GM06990 (cell line): ENCODE results near the gene EXOC2.

Source experiments
- DNase-seq: peaks from one replicate; pipeline ENCODE4 v3.0.0-alpha.2; 2011; ENCODE audit not compliant: insufficient read length; ENCODE audit errors: extremely low read depth
- H3K27me3 ChIP-seq: replicated peaks from 2 replicates; pipeline ENCODE4 v1.6.0; 2011; ENCODE audit warnings: low read length; ENCODE audit not compliant: control insufficient read depth, insufficient read depth
- H3K36me3 ChIP-seq: 2 replicates; pipeline ENCODE4 v1.5.1; 2011; ENCODE audit warnings: low read length; ENCODE audit not compliant: control insufficient read depth, insufficient read depth
- H3K4me3 ChIP-seq: replicated peaks from 2 replicates; pipeline ENCODE4 v1.5.1; 2011; ENCODE audit warnings: low read depth, mild to moderate bottlenecking, control low read depth, low read length
- CTCF ChIP-seq: IDR thresholded peaks from 2 replicates; pipeline ENCODE4 v1.5.1; 2011; ENCODE audit warnings: low read length, control low read depth, mild to moderate bottlenecking, inconsistent platforms; ENCODE audit not compliant: insufficient read depth, poor library complexity, severe bottlenecking

The EXOC2 gene

DNA sequence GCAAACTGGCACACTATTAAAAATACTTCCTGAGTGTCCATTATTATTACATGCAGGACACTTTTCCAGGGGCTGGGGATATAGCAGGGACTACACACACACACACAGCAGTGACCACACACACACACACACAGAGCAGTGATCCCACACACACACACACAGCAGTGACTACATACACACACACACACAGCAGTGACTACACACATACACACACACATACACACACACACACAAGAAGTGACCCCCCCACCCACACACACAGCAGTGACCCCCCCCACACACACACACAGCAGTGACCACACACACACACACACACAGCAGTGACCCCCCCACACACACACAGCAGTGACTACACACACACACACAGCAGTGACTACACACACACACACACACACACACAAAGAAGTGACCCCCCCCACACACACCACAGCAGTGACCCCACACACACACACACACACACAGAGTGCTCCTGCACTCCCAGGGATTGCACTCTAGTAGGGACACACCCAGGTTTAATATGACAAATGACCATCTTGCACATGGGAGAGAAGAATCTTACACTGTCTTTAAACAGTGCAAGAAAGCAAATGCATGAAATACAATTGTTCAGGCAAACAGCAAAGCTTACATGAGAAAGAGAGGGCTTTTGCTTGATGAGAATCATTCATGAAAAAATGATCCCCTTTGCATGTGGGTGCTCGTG lies 185.9 kb downstream of the EXOC2 start:
- no peak for TF ChIP-seq CTCF
- Histone ChIP-seq H3K4me3 (no peak overlapping the region), H3K36me3 (no peaks in the 10 kb centered on the region), H3K27me3 (no peaks in the 10 kb centered on the region)
- no peak for DNase-seq

DNA sequence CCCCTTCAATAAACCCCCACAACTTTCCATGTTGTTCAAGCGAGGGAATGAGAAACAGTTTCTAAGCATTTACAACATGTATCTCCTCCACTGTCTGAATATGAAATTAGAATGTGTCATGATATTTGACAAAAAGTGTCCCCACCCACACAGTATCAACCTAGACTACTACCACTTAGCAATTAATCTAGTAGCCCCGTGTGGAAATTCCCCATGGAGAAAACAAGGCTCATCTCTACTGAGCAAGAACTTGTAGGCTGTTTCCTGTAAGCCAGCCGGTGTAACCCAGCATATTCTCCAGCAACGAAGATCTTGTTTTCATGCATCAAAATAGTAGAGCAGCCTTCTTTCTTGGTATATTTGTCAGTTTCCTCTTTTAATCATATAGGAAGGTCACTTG lies 186.4 kb downstream of the EXOC2 start:
- Histone ChIP-seq H3K36me3 (no peaks in the 10 kb centered on the region), H3K27me3 (no peaks in the 10 kb centered on the region), H3K4me3 (no peak overlapping the region)
- no peak for DNase-seq
- no peak for TF ChIP-seq CTCF

DNA sequence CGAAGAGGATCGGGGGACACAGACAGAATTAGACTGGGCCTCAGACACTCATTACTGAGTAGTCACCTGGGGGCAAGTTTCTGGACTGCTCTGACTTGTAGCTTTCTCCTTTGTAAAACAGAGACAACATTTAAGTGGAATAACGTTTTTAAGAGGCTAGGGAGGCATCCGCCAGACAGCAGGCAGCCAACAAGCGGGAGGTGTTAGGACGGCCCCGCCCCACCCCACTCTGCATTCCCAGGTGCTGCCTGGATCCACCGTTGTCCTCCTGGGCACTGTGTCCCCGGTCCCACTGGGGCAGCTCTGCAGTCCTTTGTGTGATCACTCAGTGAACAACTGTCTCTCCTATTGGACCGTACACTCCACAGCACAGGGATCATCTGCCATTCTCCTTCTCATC lies 187.6 kb downstream of the EXOC2 start:
- Histone ChIP-seq H3K27me3 (no peaks in the 10 kb centered on the region), H3K36me3 (no peaks in the 10 kb centered on the region), H3K4me3 (no peak overlapping the region)
- no peak for TF ChIP-seq CTCF
- no peak for DNase-seq

DNA sequence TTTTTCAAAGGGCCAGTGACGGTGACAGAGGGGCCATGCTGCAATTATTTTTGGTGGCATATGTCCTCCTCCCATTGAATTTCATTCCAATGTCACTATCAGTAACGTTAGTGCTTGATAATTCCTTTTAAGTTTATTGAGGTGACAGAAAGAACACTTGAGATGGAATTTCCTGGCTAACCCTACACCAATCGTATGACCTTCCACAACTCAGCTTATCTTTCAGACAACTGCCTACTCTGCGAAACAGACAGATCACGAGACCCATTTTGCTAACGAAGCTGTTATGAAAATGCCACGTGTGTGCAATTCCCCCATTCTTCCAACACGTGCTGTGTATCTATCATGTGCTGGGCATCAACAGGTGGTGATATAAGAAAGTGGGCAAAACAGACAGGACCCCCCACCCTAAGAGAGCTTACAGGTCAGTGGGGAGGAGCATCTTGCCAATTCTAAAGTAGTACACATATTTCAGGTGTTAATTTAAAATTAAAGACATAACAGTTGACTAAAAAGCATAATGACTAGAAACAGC lies 188.4 kb downstream of the EXOC2 start:
- Histone ChIP-seq H3K4me3 (no peak overlapping the region), H3K36me3 (no peaks in the 10 kb centered on the region), H3K27me3 (no peaks in the 10 kb centered on the region)
- DNase-seq, result no peak
- TF ChIP-seq CTCF, result no peak

- no peak for DNase-seq
- H3K4me3 ChIP-seq, result no peak overlapping the region
- H3K27me3 ChIP-seq, result no peaks in the 10 kb centered on the region
- H3K36me3 ChIP-seq, result no peaks in the 10 kb centered on the region
- no peak for TF ChIP-seq CTCF
Measured at GRCh38 chr6:503610-504362, 189.2 kb downstream of the EXOC2 start.
